Measurements from ENCODE around the gene CCT2.
A peak's percentile ranks its signal among the peaks of the same experiment; 100 is the strongest.

The CCT2 gene

DNA sequence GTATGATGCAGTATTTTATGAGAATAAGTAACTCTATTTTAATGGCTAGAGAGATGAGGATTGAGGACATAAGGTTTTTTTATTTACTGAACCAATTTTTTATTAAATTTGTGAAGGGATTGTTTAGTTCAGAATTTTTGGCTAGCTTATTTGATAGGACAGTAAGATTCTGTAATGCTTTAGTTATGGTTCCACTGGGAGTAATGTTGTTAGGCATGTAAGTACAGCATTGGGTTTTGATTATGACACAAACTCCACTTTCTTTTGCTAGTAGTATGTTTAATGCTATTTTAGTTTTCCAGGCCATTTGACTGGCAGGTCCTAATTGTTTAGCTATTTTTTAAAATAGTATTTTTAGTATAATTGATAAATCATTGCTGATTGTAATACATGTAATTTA lies 59.3 kb downstream of the CCT2 start:
- no peak for DNase-seq (ENCODE audit: low read depth)

DNA sequence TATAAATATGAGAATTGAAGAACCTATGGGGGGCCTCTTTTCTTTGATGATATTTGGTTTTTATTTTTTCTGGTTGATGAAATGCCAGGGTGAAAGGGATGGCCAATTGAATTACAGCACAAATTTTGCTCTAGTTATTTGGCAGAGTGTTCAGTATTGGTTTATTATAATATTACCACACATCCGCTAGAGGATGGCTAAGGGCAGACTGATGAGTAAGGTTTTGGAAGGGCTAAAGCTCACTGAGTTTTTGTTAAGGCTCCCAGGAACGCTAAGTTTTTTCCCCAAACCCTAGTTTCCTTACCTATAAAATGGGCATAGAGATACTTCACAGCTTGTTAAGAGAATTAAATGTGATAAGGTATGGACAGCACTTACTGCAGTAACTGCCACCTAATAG lies 59.8 kb downstream of the CCT2 start:
- DNase-seq (ENCODE audit: low read depth) = no peak

DNA sequence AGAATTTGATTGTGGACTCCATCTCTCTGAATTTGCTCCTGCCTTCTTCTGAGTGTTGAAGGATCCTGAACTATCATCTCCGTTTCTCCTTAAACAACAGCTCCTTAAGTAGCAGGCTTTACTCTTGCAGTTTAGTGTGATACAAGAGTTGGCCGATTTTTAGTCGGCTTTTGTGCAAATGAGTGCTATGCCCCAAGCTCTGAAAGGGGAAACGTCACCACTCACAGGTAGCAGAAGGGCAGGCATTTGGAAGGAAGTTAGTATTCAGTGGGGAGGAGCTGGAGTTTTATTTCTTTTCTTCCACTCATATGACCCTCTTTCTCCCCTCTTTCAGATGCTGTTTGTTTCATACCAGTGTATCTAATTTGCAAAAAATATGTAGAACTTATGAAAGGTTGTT lies 61.9 kb downstream of the CCT2 start:
- DNase-seq (ENCODE audit: low read depth) = no peak

DNA sequence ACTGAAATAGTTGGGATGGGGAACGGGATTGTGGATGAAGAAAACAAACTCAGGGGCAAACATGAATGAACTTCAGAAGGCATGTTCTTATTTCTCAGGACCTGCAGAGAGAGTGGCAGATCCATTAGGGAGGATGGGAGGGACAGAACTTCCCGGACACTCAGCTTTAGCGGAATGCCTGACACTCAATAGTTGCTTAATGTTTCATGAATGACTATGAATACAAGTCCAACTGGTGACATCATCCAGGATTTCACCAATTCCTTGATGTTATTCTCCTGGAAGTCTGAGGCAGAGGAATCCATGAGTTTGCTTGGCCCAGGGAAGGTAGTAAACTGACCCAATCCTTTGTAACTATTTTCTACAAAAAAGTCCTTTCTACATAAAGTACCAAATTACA lies 63.2 kb downstream of the CCT2 start:
- peak; percentile 60 for DNase-seq (ENCODE audit: low read depth)

DNA sequence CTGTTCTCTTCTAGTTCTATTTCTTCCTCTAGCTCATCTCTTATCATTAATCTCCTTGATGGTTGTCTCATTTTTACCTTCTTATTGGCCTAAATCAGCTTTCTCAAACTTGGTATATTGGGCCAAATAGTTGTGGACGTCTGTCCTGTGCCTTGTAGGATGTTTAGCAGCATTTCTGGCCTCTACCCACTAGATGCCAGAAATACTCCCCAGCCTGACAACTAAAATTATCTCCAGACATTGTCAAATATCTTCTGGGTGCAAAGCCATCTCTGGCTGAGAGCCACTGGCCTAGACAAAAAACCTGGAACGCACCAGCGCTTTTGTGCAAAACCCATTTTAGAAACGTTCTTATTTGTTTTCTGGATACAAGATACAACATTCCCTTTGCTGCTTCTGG lies 64.3 kb downstream of the CCT2 start:
- DNase-seq (ENCODE audit: low read depth) = no peak
